HG03571 (cell line): Measurements from ENCODE around the gene CHGA.

ENCODE experiments used
- ATAC-seq: cut with Tn5 transposase; IDR thresholded peaks from one replicate; pipeline ENCODE4 v1.9.1; 2021; ENCODE audit not compliant: unreplicated experiment

Gene CHGA

DNA sequence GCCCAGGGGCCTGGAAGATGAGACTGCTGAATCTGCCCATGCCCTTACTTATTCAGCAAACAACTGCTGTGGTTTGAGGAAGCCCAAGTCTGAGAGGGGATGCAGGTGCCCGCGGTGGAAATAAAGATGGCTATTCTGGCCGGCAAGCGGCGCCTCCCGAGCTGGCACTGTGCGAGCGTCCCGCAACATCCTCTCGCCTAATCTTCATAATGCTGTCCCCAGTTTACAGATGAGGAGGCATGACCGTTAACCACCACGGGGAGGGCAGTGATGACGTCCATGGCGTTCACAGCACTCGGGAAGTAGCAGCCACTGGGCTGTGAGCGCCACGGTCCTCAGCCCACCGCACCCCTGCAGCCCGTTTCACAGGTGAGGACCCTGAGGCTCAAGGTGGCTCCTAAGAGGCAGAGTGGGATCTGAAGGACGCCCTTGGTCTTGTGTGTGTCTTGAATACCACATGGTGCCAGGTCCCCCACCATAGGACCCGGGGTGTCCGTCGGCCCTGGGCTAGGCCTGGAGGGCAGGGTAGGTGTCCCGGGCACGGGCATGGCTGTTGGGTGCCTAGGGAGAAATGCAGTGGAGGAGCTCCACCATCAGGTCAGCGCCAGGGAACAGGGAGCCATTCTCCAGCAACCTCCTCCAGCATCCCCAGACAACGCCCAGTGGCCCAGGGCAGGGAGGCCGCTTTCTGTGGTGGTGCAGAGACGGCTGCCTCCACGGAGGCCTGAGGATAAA is 20.2 kb downstream of the CHGA start:
- no peak for ATAC-seq

DNA sequence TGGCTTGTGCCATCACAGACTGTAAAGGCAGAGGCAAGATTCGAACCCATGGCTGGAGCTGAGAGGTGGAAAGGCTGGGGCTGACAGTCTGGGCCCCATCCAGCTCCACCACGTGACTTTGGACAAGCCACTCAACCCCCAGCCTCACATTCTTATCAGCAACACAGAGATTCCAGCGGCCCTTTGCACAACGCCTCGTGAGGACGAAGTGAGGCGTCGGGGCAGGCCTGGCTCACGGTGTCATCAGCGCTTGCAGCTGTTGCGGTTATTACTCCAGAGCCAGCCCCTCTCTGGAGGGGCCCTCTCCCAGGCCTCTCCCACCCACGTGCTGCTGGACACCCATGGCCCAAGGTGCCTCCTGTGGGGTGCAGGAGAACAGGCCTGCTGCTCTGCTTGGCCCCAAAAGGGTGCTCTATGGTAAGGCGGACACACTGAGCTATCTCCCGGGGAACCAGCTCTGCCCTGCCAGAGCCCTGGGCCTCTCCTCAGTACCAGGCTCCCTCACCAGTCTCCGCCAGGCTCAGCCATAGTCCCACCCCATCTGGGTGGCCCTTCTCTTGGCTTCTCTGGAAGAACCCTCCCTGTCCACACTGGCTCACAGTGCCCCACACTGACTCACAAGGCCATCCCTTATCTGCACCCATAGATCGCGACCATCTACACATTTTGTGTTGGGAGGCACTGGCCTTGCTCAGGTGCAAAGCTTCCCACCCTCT is 21.1 kb downstream of the CHGA start:
- no peak for ATAC-seq

DNA sequence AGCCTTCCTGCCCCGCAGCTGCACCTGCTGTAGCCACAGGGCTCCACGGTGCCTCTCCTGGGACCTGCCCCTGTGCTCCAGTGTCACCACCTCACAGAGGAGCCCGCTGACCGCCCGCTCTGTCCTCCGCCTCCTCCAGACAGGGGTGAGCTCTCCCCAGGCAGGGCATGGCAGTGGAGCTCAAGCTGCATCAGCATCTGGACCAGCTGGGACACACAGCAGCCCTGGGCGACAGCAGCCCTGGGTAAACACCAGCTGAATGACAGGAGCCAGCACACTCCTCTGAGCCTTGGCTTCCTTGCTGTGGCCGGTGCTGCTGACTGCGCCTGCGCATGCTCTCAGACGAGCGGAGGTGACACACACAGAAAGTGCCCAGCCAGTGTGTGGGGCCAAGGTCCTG is 22.0 kb downstream of the CHGA start:
- ATAC-seq, result no peak

DNA sequence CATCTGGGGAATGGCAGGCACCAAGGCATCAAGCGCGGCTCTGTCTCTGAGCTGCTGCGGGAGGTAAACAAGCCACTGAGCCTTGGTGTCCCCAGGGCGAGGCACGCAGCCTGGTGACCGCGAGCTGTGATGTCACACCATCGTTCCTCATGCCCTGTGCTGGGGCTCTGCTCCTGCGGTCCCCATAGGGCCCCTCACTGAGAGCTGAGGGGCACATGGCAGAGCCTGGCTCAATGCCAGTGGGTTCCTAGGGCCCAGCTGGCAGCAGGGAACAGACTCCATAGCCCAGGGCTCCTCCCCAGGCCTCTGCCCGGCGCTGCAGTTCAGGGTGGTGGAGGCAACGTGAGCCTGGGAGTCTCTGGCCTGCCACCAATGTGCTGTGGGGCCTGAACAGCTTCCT is 22.6 kb downstream of the CHGA start:
- ATAC-seq, result no peak

DNA sequence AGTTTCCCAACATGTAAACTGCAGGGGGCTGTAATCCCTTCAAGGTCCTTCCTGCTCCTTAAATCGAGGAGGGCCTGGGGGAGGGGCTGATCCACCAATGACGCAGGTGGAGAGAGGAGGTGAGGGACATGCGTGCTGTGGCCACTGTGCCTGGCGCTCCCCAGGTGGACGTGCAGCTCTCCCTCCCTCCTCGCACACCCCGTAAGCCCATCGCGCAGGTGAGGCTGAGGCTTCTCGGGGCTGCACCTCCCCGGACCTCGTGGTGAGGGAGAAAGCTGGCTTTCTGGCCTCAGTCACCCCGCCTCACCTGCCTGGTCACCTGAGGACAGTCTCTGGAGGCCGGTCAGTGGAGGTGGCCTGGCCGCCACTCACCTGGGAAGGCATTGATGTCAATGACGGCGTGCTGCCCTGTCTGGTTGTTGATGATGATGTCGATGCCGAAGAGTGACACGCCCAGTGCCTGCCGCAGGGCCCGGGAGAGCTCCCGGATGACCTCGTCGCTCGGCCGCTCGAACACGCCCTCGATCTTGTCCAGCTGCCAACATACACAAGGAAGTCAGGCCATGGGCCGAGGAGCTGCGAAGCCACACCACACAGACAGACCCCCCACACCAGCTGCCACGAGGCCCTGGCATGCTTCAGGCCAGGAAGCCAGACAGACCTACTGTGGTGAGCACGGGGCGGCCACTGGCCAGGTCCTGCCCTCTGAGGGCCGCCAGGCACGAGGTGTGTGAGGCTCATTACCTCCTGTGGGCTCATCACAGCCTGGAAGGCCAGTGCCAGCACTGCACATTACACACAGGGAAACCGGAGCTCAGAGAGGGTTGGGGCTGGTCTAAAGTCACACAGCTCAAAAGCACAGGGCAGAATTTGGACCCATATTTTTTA is 23.3 kb downstream of the CHGA start:
- ATAC-seq, result no peak

DNA sequence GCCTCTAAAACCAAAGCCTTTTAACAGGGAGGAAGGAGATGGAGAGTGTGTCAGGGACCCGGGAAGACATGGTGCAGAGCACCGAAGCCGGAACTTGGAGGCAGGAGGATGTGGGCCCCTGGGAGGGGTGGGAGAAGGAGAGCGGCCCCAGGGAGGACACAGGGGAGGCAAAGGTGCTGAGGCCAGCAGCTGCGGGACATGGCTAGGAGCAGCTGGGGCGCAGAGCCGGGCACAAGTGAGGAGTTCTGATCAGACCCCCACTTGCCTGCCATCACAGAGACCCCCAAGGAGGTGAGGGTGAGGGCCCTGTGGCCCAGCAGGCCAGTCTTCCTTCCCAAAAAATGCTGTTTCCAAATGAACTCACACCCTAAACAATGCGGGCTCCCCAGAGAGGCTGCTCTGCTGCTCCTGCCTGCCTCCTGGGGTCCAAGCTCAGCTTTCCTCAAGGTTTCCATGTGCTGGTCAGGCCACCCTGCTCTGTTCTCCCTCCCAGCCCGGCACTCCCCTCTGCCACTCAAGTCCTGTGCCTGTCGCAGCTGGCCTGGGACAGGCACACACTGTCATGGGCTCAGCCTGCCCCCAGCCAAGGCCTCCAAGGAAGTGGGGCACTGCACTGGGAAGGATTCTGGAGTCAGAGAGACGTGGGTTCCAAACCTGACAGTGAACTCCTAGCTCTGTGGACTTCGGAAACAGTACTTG is 24.0 kb downstream of the CHGA start:
- ATAC-seq, result no peak

DNA sequence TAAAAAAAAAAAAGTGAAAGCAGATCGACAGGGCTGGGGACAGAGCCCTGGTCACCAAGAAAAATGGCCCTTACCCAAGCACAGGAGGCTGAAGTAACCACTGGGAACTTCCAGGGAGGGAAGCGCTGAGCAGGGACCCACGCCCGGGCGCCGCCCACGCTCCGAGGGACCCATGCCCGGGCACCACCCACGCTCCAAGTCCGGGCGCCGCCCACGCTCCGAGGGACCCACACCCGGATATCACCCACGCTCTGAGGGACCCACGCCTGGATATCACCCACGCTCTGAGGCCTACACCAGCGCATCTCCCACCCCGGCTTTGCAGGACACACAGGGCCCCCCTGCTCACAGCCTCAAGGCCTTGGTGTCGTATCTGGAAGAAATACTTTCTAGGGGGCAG is 25.7 kb downstream of the CHGA start:
- ATAC-seq, result no peak

DNA sequence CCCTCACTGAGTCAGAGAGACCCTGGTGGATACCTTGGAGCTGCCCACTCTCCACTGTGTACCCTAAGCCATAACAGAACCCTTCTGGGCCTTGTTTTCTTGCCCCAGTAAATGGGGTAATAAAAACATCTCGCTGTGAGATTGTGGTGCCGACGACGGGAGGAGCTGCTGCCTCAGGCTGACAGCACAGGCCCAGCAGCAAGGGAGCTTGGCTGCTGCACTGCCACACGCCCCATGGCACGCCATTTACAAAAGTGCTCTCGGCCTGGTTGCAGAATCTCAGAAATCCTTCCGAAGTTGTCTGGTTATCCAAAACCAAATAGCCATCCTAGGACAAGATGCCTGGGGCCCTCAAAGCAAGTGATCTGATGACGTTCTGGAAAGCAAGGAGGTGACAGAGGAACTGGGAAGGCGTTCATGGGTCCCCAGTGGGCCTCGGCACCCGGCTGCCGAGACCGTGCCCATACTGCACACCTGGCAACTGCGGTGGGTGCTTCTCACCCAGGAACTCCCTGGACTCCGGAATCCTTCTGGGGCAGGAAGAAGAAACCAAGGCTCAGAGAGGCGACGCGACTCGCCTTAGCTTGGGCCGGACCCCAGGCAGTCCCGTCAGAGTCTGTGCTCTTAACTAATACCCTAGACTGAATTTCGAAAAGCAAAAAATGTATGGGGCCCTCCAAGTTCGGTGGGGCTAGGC is 26.7 kb downstream of the CHGA start:
- ATAC-seq, result no peak

DNA sequence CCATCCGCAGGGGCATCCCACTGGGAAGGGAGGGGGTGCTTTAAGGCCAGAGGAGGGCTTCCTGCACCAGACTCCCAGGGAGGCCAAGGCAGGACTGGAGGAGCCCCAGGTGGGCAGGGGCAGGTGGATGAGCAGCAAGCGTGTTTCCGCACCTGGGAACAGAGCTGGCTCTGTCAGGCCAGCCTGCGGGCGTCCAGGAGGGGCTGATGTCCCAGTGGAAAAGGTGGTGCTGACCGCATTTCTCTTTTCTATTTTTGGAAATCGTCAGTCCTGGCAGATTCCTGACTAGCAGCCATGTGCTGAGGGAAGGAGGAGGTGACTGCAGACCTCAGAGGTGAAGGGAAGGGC is 27.2 kb downstream of the CHGA start:
- ATAC-seq, result no peak

DNA sequence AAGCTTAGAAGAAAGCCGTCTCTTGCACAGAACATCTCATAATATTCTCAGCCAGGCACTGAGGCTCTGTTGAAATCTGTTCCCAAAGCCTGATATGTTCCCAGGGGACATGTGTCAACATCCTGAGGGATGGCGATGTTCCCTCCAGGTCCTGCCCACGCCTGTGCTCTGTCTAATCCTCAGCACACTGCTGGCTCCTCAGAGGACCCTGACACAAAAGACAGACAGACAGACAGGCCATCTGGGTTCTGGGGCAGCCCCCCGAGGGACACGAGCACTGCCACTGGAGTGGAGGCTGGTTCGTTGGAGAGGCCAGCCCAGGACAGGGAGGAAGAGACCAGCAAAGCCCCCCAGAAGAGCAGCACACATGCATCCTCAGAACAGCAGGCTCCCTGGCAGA is 27.8 kb downstream of the CHGA start:
- ATAC-seq, result no peak

DNA sequence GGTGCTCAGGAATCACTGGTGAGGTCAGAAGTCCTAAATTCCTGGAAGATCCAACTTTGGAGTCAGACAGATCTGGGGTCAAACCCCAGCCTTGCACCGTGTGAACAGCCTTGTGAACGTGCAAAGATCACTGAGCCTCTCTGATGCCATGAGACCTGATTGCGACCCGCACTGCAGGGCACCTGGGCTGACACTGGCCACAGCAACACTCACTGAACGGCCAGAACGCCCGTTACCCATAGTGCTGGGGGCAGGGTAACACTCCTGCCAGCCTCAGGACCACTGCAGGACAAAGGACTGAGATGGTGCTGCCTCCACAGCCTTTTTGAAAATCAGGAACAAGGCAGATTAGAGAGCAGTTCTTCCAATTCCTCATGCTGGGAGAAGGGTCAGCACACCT is 28.3 kb downstream of the CHGA start:
- ATAC-seq, result no peak

DNA sequence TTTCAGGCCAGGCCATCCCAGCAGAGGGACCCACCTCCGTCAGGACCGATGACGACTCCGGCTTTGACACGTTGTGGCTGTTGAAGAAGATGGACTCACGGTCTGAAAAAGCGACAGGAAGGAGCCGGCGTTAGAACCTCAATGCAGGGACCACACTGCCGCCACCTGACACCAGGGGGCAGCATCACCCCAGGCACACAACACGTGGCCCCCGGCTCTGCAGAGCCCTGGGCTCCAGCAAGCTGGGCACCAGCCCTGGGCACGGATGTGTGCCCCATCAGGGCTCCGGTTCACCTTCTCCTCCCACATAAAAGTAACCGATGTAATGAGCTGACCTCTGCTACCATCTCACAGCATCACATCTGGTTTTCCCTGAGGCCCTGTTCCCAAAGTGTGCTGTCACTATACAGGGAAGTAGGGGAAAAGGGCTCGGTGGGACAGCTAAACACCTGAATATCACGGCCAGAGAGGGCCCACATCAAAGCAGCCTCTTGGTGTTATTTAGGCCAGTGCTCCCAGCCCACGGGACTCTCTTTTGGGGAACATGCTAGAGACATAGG is 29.0 kb downstream of the CHGA start:
- peak; percentile 71 for ATAC-seq

DNA sequence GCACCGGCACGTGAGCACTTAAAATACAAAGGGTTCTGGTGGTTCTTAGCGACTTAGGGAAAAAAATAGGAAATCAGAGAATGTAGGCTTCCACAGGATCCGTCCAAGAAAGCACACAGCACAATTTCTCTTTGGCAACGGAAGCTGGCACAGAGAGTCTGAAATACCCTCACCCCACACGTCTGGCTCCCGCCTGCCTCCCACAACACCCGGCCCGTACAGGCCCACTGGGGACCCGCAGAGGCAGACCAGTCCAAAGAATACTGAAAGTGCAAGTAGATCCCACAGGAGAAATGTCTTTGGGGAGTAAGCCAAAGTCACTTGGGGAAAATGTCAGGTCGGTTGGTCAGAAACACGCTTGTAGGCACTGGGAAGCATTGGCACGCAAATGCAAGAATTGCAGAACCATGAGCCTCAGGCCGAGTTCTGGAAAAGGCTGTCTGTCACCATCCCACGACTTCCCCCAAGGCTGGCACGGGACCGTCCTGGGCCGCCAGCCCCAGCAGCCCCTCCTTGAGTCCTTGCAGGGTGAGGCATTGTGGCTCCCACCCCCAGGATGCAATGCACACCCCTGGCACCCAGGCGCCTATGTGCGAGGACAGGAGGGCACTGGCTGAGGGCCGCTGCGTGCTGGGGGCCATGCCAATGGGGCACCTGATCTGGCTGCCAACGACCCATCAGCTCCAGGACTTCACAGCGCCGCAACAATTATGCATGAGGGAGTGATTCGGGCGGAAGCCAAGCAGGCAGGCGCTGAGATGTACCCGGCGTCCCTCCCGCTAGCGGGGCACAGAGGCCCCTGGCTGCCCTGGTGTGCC is 29.7 kb downstream of the CHGA start:
- no peak for ATAC-seq

DNA sequence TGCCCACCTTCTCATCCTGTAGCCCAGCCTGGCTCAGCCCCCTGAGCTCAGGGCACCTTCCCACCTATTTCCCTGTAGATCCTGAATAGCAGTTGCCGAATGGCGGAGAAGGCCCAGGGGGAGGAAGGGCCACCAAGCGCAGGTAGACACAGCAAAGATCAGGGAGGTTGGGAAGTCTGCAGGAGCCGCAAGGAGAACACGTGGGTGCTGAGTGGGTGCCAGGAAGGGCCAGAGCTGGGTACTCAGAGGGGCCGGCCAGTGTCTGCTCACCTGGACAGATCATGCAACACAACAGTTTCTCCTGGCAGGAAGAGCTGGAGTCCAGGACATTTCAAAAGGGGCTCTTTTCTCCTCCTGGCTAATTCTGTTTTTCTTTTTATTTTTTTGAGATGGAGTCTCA is 30.6 kb downstream of the CHGA start:
- no peak for ATAC-seq

DNA sequence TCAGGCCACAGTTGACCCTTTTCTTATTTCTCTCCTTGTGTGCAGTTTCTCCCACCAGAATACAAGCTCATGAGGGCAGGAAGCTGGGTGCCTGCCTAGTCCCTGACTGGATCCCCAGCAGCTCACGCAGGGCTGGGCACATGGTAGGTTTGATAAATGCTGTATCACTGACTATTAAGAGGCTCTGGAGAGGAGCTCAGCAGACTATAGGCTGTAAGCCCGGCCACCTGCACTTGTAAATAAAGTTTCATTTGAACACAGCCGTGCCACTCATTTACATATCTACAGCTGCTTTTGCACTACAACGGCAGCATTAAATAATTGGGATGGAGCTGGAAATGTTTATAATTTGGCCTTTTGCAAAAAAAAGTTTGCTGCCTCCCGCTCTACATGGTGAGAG is 32.0 kb downstream of the CHGA start:
- ATAC-seq, result no peak

DNA sequence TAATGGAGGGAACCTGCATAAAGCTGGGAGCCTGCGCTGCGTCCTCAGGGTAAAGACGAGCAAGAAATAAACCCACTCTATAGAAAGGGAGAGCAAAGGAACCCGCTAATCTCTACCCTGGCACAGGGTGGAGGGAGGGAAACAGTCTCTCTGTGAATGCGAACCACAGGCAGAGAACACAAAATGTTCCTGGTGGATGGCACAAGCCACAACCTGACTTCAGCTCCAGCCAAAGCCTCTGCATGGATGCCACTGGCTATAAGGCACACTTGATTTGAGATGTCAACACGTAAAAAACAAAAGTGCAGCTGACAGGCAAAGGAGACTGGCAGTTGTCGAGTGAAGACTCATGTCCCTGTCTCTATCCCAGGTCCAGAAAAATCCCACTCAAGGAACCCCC is 32.4 kb downstream of the CHGA start:
- ATAC-seq, result no peak

DNA sequence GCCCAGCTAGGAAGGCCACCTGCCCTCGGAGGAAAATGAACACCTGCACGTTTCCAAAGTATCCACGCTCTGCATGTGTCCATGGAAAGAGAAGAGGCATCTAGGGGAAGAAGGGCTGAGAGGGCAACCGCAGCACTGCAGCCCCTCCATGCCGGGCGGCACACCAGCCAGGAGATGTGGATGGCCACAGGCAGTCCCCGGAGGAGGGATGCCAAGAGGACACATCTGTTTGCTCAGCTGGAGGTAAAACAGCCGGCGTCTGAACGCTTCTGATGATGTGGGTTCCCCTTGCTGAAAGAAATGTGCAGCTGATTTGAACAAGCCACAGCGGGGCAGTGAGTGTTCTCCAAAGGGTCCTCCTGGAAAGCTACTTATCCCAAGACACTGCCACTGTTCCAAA is 34.0 kb downstream of the CHGA start:
- no peak for ATAC-seq

DNA sequence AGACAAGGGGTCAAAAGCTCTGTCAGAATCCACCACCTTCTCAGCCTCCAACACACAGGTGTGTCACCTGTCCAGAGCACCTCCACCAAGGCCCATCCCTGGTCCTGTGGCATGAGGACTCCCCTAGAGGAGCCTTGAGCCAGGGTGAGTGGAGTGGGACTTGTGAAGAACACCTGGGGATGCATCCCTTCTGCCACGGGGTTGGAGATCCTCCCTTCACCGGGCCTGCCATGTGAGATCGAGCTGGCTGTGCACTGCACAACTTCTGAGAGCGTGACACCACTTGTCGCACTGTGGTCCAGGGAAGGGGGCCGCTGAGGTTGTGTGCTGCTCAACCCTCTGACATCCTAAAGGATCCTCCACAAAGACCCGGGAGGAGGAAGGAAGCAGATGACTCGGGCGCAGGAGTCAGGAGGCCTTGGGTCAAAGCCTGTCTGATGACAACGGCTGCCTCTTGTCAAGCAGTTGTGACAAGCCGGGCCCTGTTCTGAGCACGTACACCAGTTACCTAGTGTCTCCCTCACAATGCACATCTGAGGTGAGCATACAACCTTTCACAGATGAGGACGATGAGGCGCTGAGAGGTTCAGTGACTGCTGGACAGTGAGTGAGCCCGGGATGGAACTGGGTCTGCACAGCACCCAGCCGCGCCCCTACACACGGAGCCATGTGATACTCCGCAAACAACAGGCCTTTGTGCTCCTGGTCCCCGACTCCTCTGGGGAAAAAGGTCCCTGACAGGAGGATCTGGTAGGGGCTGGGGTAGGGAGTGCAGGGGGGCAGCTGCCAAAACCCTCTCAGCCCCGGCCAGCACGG is 35.6 kb downstream of the CHGA start:
- ATAC-seq, result no peak

DNA sequence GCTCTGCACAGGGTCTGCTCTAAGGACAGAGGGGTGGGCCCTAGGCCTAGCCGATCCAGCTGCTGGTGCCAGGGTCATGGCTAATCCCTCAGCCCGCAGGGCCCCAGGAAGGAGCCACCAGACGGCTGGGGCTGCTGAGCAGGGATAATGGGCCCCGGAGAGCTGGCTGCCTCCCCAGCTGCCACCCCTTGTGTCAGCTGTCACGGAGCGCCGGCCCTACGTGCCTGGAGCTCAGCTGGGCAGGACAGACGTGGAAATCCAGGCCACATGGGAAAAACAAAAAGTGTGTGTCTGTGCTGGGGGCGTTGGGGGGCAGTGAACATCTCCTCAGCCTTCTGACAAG is 36.2 kb downstream of the CHGA start:
- no peak for ATAC-seq
